ENCODE results near the gene FAAP100. TPM values are rescaled to one million over a fixed set of nuclear protein-coding genes. Genes with fewer than 3 reads are reported as not detected.

Gene FAAP100
- total and polyA plus RNA-seq, 2 experiments from 2014 or later = 25.2 to 44.9 TPM

GRCh38 chr17:81549031-81549557, 3.1 kb downstream of the FAAP100 start:
- no peak for DNase-seq
- no peak overlapping the region for H3K27ac ChIP-seq
- no peaks in the 10 kb centered on the region; the same call in 1 of the 2 replicates for H3K36me3 ChIP-seq (ENCODE audit: low read depth)
- H3K9me2 ChIP-seq (ENCODE audit: insufficient read depth) = no peaks in the 10 kb centered on the region
- no peaks in the 10 kb centered on the region for H4K20me1 ChIP-seq (ENCODE audit: insufficient read depth)
- H3K4me3 ChIP-seq = no peak overlapping the region
- peaks cover 27% of the 10 kb centered on the region for H3K79me2 ChIP-seq (ENCODE audit: insufficient read depth)
- H3K9ac ChIP-seq = no peak overlapping the region
- no peaks in the 10 kb centered on the region for H3K9me3 ChIP-seq (ENCODE audit: low read depth)
- H3K27me3 ChIP-seq (replicated peaks; ENCODE audit: insufficient read depth) = no peaks in the 10 kb centered on the region
- WGBS, 2 experiments (ENCODE audit: low coverage in 1 of 2, low lambda C conversion rate in 2 of 2, missing lambda C conversion rate in 2 of 2) = 89 to 90% methylated on average over 15 to 16 of the region's 16 CpGs
- H3F3A ChIP-seq (ENCODE audit: insufficient read depth) = peaks cover 9% of the 10 kb centered on the region; the same call in 1 of the 2 replicates
- in situ Hi-C loops (cut with MboI) = no loop called here
- TF ChIP-seq EZH2phosphoT487 (IDR thresholded peaks at IDR 0.05; ENCODE audit: insufficient read depth, low read depth) = no peak
- no peak for TF ChIP-seq EZH2 (IDR thresholded peaks at IDR 0.05; ENCODE audit: insufficient read depth, poor library complexity, severe bottlenecking)
- no peak overlapping the region for H2AFZ ChIP-seq
- H3K4me2 ChIP-seq (ENCODE audit: unreplicated experiment) = no peak overlapping the region
- peaks cover 12% of the 10 kb centered on the region for H3K4me1 ChIP-seq (ENCODE audit: insufficient read depth)

- Histone ChIP-seq H3K4me1 (ENCODE audit: insufficient read depth) (no peaks in the 10 kb centered on the region), H3K4me3 (no peak overlapping the region), H2AFZ (no peak overlapping the region), H3K27ac (no peak overlapping the region), H3K9ac (no peak overlapping the region), H3K79me2 (ENCODE audit: insufficient read depth) (peaks cover 27% of the 10 kb centered on the region), H3K27me3 (replicated peaks; ENCODE audit: insufficient read depth) (no peaks in the 10 kb centered on the region), H3K9me2 (ENCODE audit: insufficient read depth) (no peaks in the 10 kb centered on the region), H4K20me1 (ENCODE audit: insufficient read depth) (no peaks in the 10 kb centered on the region), H3F3A (ENCODE audit: insufficient read depth) (no peaks in the 10 kb centered on the region), H3K9me3 (ENCODE audit: low read depth) (no peaks in the 10 kb centered on the region), H3K4me2 (ENCODE audit: unreplicated experiment) (no peak overlapping the region), H3K36me3 (ENCODE audit: low read depth) (no peaks in the 10 kb centered on the region; the same call in 1 of the 2 replicates)
- WGBS, 2 experiments (ENCODE audit: low coverage in 1 of 2, low lambda C conversion rate in 2 of 2, missing lambda C conversion rate in 2 of 2) = 79 to 84% methylated on average over 10 to 13 of the region's 14 CpGs
- TF ChIP-seq EZH2phosphoT487 (IDR thresholded peaks at IDR 0.05; ENCODE audit: insufficient read depth, low read depth) = no peak
- TF ChIP-seq EZH2 (IDR thresholded peaks at IDR 0.05; ENCODE audit: insufficient read depth, poor library complexity, severe bottlenecking) = no peak
- DNase-seq = no peak
- in situ Hi-C loops (cut with MboI) = no loop called here
Observed at GRCh38 chr17:81547614-81547982, 4.6 kb downstream of the FAAP100 start.

GRCh38 chr17:81546906-81547613, 5.1 kb downstream of the FAAP100 start:
- H3K9me3 ChIP-seq (ENCODE audit: low read depth) = no peaks in the 10 kb centered on the region
- DNase-seq = no peak
- peaks cover 27% of the 10 kb centered on the region for H3K79me2 ChIP-seq (ENCODE audit: insufficient read depth)
- H3K36me3 ChIP-seq (ENCODE audit: low read depth) = no peaks in the 10 kb centered on the region; the same call in 1 of the 2 replicates
- H2AFZ ChIP-seq = no peak overlapping the region
- H3K9ac ChIP-seq = no peak overlapping the region
- no peaks in the 10 kb centered on the region for H3K27me3 ChIP-seq (replicated peaks; ENCODE audit: insufficient read depth)
- H3K9me2 ChIP-seq (ENCODE audit: insufficient read depth) = no peaks in the 10 kb centered on the region
- no peak overlapping the region for H3K4me2 ChIP-seq (ENCODE audit: unreplicated experiment)
- no peak overlapping the region for H3K4me3 ChIP-seq
- H4K20me1 ChIP-seq (ENCODE audit: insufficient read depth) = no peaks in the 10 kb centered on the region
- H3K27ac ChIP-seq = no peak overlapping the region
- in situ Hi-C loops (cut with MboI) = no loop called here
- TF ChIP-seq EZH2phosphoT487 (IDR thresholded peaks at IDR 0.05; ENCODE audit: insufficient read depth, low read depth) (no peak), EZH2 (IDR thresholded peaks at IDR 0.05; ENCODE audit: insufficient read depth, poor library complexity, severe bottlenecking) (no peak)
- H3F3A ChIP-seq (ENCODE audit: insufficient read depth) = no peaks in the 10 kb centered on the region
- no peaks in the 10 kb centered on the region for H3K4me1 ChIP-seq (ENCODE audit: insufficient read depth)
- whole genome bisulfite sequencing, 2 experiments (ENCODE audit: low coverage in 1 of 2, low lambda C conversion rate in 2 of 2, missing lambda C conversion rate in 2 of 2) = 83 to 85% methylated on average over 36 of the region's 36 CpGs

GRCh38 chr17:81545160-81545949, 6.8 kb downstream of the FAAP100 start:
- Histone ChIP-seq H3K79me2 (ENCODE audit: insufficient read depth) (peaks cover 10% of the 10 kb centered on the region), H3K4me1 (ENCODE audit: insufficient read depth) (no peaks in the 10 kb centered on the region), H2AFZ (no peak overlapping the region), H3K9ac (no peak overlapping the region), H3K36me3 (ENCODE audit: low read depth) (no peaks in the 10 kb centered on the region; the same call in 1 of the 2 replicates), H3F3A (ENCODE audit: insufficient read depth) (no peaks in the 10 kb centered on the region), H3K9me2 (ENCODE audit: insufficient read depth) (no peaks in the 10 kb centered on the region), H3K9me3 (ENCODE audit: low read depth) (no peaks in the 10 kb centered on the region), H3K27me3 (replicated peaks; ENCODE audit: insufficient read depth) (no peaks in the 10 kb centered on the region), H3K4me2 (ENCODE audit: unreplicated experiment) (no peak overlapping the region), H3K4me3 (no peak overlapping the region), H4K20me1 (ENCODE audit: insufficient read depth) (no peaks in the 10 kb centered on the region), H3K27ac (no peak overlapping the region)
- in situ Hi-C loops (cut with MboI) = no loop called here
- DNase-seq = no peak
- 83 to 84% methylated on average over 20 to 24 of the region's 24 CpGs for WGBS, 2 experiments (ENCODE audit: low coverage in 1 of 2, low lambda C conversion rate in 2 of 2, missing lambda C conversion rate in 2 of 2)
- TF ChIP-seq EZH2 (IDR thresholded peaks at IDR 0.05; ENCODE audit: insufficient read depth, poor library complexity, severe bottlenecking) (no peak), EZH2phosphoT487 (IDR thresholded peaks at IDR 0.05; ENCODE audit: insufficient read depth, low read depth) (no peak)

Data from GM23248 (cell line).